Heart left ventricle (tissue), 13 donors: Measurements from ENCODE around the gene MUC2.

ENCODE experiments used
- POLR2A ChIP-seq, 2 donors: fragments of 450-650 bp; IDR thresholded peaks; one replicate each; pipeline ENCODE4 v1.6.1; 2017; ENCODE audit warnings: antibody characterized with exemption in 2 of 2, mild to moderate bottlenecking in 2 of 2, moderate library complexity in 2 of 2
- TF ChIP-seq, protein P1 (sequence below), 12 donors: fragments of 200-600 bp; sonication (generic) in 4 of 12; IDR thresholded peaks; one replicate each; pipeline versions ENCODE4 v1.5.0 to v1.8.0; 2018 to 2022; ENCODE audit warnings: antibody characterized with exemption in 12 of 12, mild to moderate bottlenecking in 5 of 12
- donor health status: ischemic (EF 13 %, LVEDD 7.1; RV severe dilation, severe dysfunction).
- donor health status: DM: no; HTN: yes; CAD: no.
- donor health status: DM: no; HTN: no; CAD: no.
- donor health status: ischemic (EF 25% LVEDD 6.9; RV normal size, moderate dysfunction).
- donor health status: ischemic (EF 25% LVEDD 5.7; RV mildly dilated, moderate dysfunction).
- donor health status: ischemic (EF 35%, LVEDD 5.7; RV mildly dilated, moderate dysfunction).
- donor health status: nonischemic (EF 11% LVEDD 7.7; RV severe dilation, severe dysfunction).
- donor health status: DM: yes; HTN: yes; CAD: no.
- donor health status: PGD.
- donor health status: ischemic (EF 29% LVEDD 5.4; RV normal size, mild dysfunction).
- donor health status: nonischemic (EF 23%, LVEDD 6.1; RV moderate dilation, normal function).

GRCh38 chr11:1072116-1072820, 2.4 kb upstream of the MUC2 start:
- TF ChIP-seq, protein P1, sequence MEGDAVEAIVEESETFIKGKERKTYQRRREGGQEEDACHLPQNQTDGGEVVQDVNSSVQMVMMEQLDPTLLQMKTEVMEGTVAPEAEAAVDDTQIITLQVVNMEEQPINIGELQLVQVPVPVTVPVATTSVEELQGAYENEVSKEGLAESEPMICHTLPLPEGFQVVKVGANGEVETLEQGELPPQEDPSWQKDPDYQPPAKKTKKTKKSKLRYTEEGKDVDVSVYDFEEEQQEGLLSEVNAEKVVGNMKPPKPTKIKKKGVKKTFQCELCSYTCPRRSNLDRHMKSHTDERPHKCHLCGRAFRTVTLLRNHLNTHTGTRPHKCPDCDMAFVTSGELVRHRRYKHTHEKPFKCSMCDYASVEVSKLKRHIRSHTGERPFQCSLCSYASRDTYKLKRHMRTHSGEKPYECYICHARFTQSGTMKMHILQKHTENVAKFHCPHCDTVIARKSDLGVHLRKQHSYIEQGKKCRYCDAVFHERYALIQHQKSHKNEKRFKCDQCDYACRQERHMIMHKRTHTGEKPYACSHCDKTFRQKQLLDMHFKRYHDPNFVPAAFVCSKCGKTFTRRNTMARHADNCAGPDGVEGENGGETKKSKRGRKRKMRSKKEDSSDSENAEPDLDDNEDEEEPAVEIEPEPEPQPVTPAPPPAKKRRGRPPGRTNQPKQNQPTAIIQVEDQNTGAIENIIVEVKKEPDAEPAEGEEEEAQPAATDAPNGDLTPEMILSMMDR (IDR thresholded peaks at IDR 0.05), result no peak
- TF ChIP-seq POLR2A (IDR thresholded peaks at IDR 0.05), result no peak
